Upper lobe of left lung (tissue), 4 donors: ENCODE results near the gene ORMDL3.

Experiments used
- CTCF ChIP-seq, 6 experiments: fragments of 450-650 bp in 4 of 6; fragments of 200-600 bp in 2 of 6; sonication (generic) in 2 of 6; IDR thresholded peaks; one replicate each; pipeline ENCODE4 v1.5.1; 2016 to 2019; ENCODE audit warnings: antibody characterized with exemption in 6 of 6
- POLR2A ChIP-seq, 4 donors: fragments of 450-650 bp; IDR thresholded peaks; one replicate each; pipeline ENCODE4 v1.5.1; 2016 to 2017; ENCODE audit warnings: antibody characterized with exemption in 4 of 4, mild to moderate bottlenecking in 2 of 4
- POLR2AphosphoS5 ChIP-seq, 2 donors: sonication (generic); formaldehyde crosslinking; IDR thresholded peaks; one replicate each; pipeline ENCODE4 v1.5.1; 2017; ENCODE audit warnings: antibody characterized with exemption in 2 of 2

GRCh38 chr17:39968761-39969160 lies 41.4 kb upstream of the ORMDL3 start:
- TF ChIP-seq POLR2AphosphoS5 (IDR thresholded peaks at IDR 0.05), result no peak
- TF ChIP-seq CTCF (IDR thresholded peaks at IDR 0.05), result no peak
- TF ChIP-seq POLR2A (IDR thresholded peaks at IDR 0.05), result no peak
